SK-N-SH (cell line): ENCODE results near the gene PNKP. TPM values are rescaled to one million over a fixed set of nuclear protein-coding genes. Genes with fewer than 3 reads are reported as not detected.

Source experiments
- CTCF ChIA-PET: fragments of 300-600, 350-600 bp; formaldehyde crosslinking; extraction: SDS; loops from one replicate; lab custom pipeline; 2021; lab: Yijun Ruan, JAX
- POLR2A ChIA-PET: fragments of 350-600 bp; sonication (Branson Sonifier 250); formaldehyde crosslinking; extraction: SDS; loops from one replicate; lab custom pipeline; 2020; ENCODE audit warnings: antibody characterized with exemption, inconsistent platforms; lab: Yijun Ruan, JAX
- DNase-seq: peaks from one replicate; pipeline ENCODE4 v3.0.0; 2012
- H2AFZ ChIP-seq: fragments of 200-600 bp; sonication (generic); 2 replicates; pipeline ENCODE4 v1.8.1; 2016; ENCODE audit warnings: antibody characterized with exemption, mild to moderate bottlenecking, low read depth
- H3F3A ChIP-seq: fragments of 200-600 bp; sonication (generic); replicated peaks from 2 replicates; pipeline ENCODE3; 2016; ENCODE audit warnings: antibody characterized with exemption, mild to moderate bottlenecking; ENCODE audit not compliant: insufficient read depth
- H3K27ac ChIP-seq, 2 experiments: fragments of 200-500 bp in 1 of 2; fragments of 200-600 bp in 1 of 2; sonication (Bioruptor generic) in 1 of 2; sonication (generic), shearing (Covaris generic) in 1 of 2; 2 replicates each; pipeline versions ENCODE4 v1.5.1 to v1.6.1; 2014 to 2016; ENCODE audit warnings: low read depth in 2 of 2, inconsistent platforms in 1 of 2, low read length in 1 of 2, mild to moderate bottlenecking in 1 of 2, mixed read lengths in 1 of 2
- H3K27me3 ChIP-seq: fragments of 200-600 bp; sonication (generic), shearing (Covaris generic); 2 replicates; pipeline ENCODE4 v1.6.1; 2016; ENCODE audit warnings: mixed run types; ENCODE audit not compliant: insufficient read depth
- H3K36me3 ChIP-seq, 2 experiments: fragments of 200-500 bp in 1 of 2; fragments of 200-600 bp in 1 of 2; sonication (Bioruptor generic) in 1 of 2; sonication (generic) in 1 of 2; replicated peaks in 1 of 2; 2 replicates each; pipeline versions ENCODE3 to v1.5.1; 2014 to 2016; ENCODE audit warnings: low read length in 1 of 2, mild to moderate bottlenecking in 1 of 2; ENCODE audit not compliant: insufficient read depth in 2 of 2, control insufficient read depth in 1 of 2
- H3K4me1 ChIP-seq, 2 experiments: fragments of 200-500 bp in 1 of 2; fragments of 200-600 bp in 1 of 2; sonication (Bioruptor generic) in 1 of 2; sonication (generic), shearing (Covaris generic) in 1 of 2; 2 replicates each; pipeline versions ENCODE4 v1.5.1 to v1.6.1; 2014 to 2016; ENCODE audit warnings: low read depth in 1 of 2, low read length in 1 of 2, mixed run types in 1 of 2; ENCODE audit not compliant: insufficient read depth in 2 of 2, control insufficient read depth in 1 of 2
- H3K4me2 ChIP-seq: fragments of 200-600 bp; sonication (generic), shearing (Covaris generic); 2 replicates; pipeline ENCODE4 v1.6.1; 2017; ENCODE audit warnings: mixed run types
- H3K4me3 ChIP-seq, 2 experiments: fragments of 200-500 bp in 1 of 2; fragments of 200-600 bp in 1 of 2; sonication (Bioruptor generic) in 1 of 2; sonication (generic), shearing (Covaris generic) in 1 of 2; 2 replicates each; pipeline versions ENCODE4 v1.5.1 to v1.8.1; 2014 to 2016; ENCODE audit warnings: low read depth in 2 of 2, inconsistent platforms in 1 of 2, low read length in 1 of 2, mild to moderate bottlenecking in 1 of 2, mixed read lengths in 1 of 2, moderate library complexity in 1 of 2
- H3K79me2 ChIP-seq: fragments of 200-600 bp; sonication (generic); 2 replicates; pipeline ENCODE4 v1.8.1; 2017; ENCODE audit warnings: mild to moderate bottlenecking; ENCODE audit not compliant: insufficient read depth
- H3K9ac ChIP-seq: fragments of 200-600 bp; sonication (generic); 2 replicates; pipeline ENCODE4 v1.6.1; 2017; ENCODE audit warnings: mixed run types
- H3K9me2 ChIP-seq: fragments of 200-600 bp; sonication (generic); 2 replicates; pipeline ENCODE4 v1.6.1; 2017; ENCODE audit warnings: mixed run types
- H3K9me3 ChIP-seq: fragments of 200-600 bp; sonication (generic); 2 replicates; pipeline ENCODE4 v1.6.1; 2017; ENCODE audit warnings: mixed run types, mild to moderate bottlenecking, moderate library complexity
- H4K20me1 ChIP-seq: fragments of 200-600 bp; sonication (generic); 2 replicates; pipeline ENCODE4 v1.6.1; 2017; ENCODE audit warnings: mild to moderate bottlenecking, mixed run types; ENCODE audit not compliant: insufficient read depth
- CHD2 ChIP-seq: fragments of 150-350 bp; IDR thresholded peaks from 2 replicates; pipeline ENCODE4 v1.6.1; 2018; ENCODE audit warnings: low read length; ENCODE audit not compliant: partially characterized antibody
- ELF1 ChIP-seq: IDR thresholded peaks from 2 replicates; pipeline ENCODE4 v1.4.0; 2012
- EP300 ChIP-seq, 2 experiments: IDR thresholded peaks; 2 replicates each; pipeline versions ENCODE4 v1.4.0 to v1.6.1; 2012; ENCODE audit warnings: borderline replicate concordance in 1 of 2, low read depth in 1 of 2, low read length in 1 of 2
- FOXJ3 ChIP-seq: sonication (generic); formaldehyde crosslinking; IDR thresholded peaks from 2 replicates; pipeline ENCODE4 v1.5.1; 2020; ENCODE audit warnings: mild to moderate bottlenecking, missing genetic modification reagents
- FOXM1 ChIP-seq: IDR thresholded peaks from 2 replicates; pipeline ENCODE4 v1.4.0; 2012; ENCODE audit warnings: low read depth, mild to moderate bottlenecking
- GATA2 ChIP-seq: sonication (generic); formaldehyde crosslinking; IDR thresholded peaks from 2 replicates; pipeline ENCODE4 v1.5.0; 2020; ENCODE audit warnings: mild to moderate bottlenecking, missing genetic modification reagents
- JUND ChIP-seq: IDR thresholded peaks from 2 replicates; pipeline ENCODE4 v1.4.0; 2012
- MEF2A ChIP-seq: IDR thresholded peaks from 2 replicates; pipeline ENCODE4 v1.4.0; 2012; ENCODE audit warnings: low read depth, borderline replicate concordance
- MXI1 ChIP-seq: IDR thresholded peaks from 2 replicates; pipeline ENCODE4 v1.6.1; 2012; ENCODE audit warnings: mild to moderate bottlenecking, low read depth, low read length, improper control_type of control experiment
- NFIC ChIP-seq: IDR thresholded peaks from 2 replicates; pipeline ENCODE4 v1.4.0; 2012; ENCODE audit warnings: borderline replicate concordance
- NRF1 ChIP-seq: IDR thresholded peaks from 2 replicates; pipeline ENCODE4 v1.6.1; 2012; ENCODE audit warnings: low read depth, mild to moderate bottlenecking, low read length
- POLR2AphosphoS5 ChIP-seq: IDR thresholded peaks from 2 replicates; pipeline ENCODE4 v1.6.1; 2012; ENCODE audit warnings: low read depth, low read length
- RFX5 ChIP-seq: IDR thresholded peaks from 2 replicates; pipeline ENCODE4 v1.6.1; 2012; ENCODE audit warnings: mild to moderate bottlenecking, improper control_type of control experiment, low read length
- SIN3A ChIP-seq: IDR thresholded peaks from 2 replicates; pipeline ENCODE4 v1.6.1; 2012; ENCODE audit warnings: low read depth, mild to moderate bottlenecking, low read length, moderate library complexity, borderline replicate concordance
- SMC3 ChIP-seq: IDR thresholded peaks from 2 replicates; pipeline ENCODE4 v1.6.1; 2012; ENCODE audit warnings: low read depth, low read length, improper control_type of control experiment
- TCF12 ChIP-seq: IDR thresholded peaks from 2 replicates; pipeline ENCODE4 v1.4.0; 2012
- TEAD4 ChIP-seq: IDR thresholded peaks from 2 replicates; pipeline ENCODE4 v1.4.0; 2012; ENCODE audit warnings: mild to moderate bottlenecking, borderline replicate concordance; ENCODE audit not compliant: insufficient read depth
- YY1 ChIP-seq: IDR thresholded peaks from 2 replicates; pipeline ENCODE4 v1.4.0; 2012; ENCODE audit warnings: low read depth, mild to moderate bottlenecking
- WGBS: methylation state at CpG from one replicate; pipeline ENCODE4 v1.1.6; 2017; ENCODE audit warnings: low lambda C conversion rate; 5-methylcytosine and 5-hydroxymethylcytosine counted together
- polyA plus RNA-seq, 3 experiments: library from polyadenylated mRNA; depleted of rRNA; stranded (reverse); fragments of >200 nt; gene quantifications; 2 replicates each; pipeline ENCODE4 v1.2.3, GENCODE V29; 2012
- TF ChIP-seq, protein P1 (sequence below): fragments of 150-350 bp; IDR thresholded peaks from 2 replicates; pipeline ENCODE4 v1.6.1; 2017; ENCODE audit warnings: antibody characterized with exemption, low read length, low read depth, borderline replicate concordance
- TF ChIP-seq, protein P2 (sequence below): IDR thresholded peaks from 2 replicates; pipeline ENCODE4 v1.4.0; 2012; ENCODE audit warnings: low read depth
- TF ChIP-seq, protein P3 (sequence below): IDR thresholded peaks from 2 replicates; pipeline ENCODE4 v1.4.0; 2012; ENCODE audit warnings: low read depth, borderline replicate concordance

The PNKP gene
- polyA plus RNA-seq, 1 of the 3 experiments (the other 2 are of a cell fraction) = 52.0 TPM

DNA sequence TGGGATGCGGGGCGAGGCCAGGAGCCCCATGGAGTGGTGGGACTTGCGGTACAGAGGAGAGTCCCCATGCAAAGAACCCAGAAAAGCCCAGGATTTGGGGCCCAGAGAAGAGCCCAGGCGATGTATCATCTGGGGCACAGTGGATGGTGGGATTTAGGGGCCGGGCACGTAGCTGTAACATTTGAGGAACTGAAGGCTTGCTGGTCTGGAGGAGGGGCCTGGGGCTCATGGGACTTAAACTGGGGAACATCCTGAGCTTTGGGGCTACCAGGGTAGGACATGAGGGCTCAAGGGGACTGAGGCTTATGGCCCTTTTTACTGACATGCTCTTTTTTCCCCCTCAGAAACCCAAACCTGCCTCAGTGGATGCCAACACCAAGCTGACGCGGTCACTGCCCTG lies 35.8 kb downstream of the PNKP start (continued):
- TF ChIP-seq YY1 (no peak), MEF2A (no peak), NFIC (no peak)
- TF ChIP-seq, protein P1, sequence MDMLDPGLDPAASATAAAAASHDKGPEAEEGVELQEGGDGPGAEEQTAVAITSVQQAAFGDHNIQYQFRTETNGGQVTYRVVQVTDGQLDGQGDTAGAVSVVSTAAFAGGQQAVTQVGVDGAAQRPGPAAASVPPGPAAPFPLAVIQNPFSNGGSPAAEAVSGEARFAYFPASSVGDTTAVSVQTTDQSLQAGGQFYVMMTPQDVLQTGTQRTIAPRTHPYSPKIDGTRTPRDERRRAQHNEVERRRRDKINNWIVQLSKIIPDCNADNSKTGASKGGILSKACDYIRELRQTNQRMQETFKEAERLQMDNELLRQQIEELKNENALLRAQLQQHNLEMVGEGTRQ = no peak
- TF ChIP-seq, protein P2, sequence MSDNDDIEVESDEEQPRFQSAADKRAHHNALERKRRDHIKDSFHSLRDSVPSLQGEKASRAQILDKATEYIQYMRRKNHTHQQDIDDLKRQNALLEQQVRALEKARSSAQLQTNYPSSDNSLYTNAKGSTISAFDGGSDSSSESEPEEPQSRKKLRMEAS = no peak
- TF ChIP-seq, protein P3, sequence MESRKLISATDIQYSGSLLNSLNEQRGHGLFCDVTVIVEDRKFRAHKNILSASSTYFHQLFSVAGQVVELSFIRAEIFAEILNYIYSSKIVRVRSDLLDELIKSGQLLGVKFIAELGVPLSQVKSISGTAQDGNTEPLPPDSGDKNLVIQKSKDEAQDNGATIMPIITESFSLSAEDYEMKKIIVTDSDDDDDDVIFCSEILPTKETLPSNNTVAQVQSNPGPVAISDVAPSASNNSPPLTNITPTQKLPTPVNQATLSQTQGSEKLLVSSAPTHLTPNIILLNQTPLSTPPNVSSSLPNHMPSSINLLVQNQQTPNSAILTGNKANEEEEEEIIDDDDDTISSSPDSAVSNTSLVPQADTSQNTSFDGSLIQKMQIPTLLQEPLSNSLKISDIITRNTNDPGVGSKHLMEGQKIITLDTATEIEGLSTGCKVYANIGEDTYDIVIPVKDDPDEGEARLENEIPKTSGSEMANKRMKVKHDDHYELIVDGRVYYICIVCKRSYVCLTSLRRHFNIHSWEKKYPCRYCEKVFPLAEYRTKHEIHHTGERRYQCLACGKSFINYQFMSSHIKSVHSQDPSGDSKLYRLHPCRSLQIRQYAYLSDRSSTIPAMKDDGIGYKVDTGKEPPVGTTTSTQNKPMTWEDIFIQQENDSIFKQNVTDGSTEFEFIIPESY = no peak
- TF ChIP-seq, all 33 proteins: peak for 0

DNA sequence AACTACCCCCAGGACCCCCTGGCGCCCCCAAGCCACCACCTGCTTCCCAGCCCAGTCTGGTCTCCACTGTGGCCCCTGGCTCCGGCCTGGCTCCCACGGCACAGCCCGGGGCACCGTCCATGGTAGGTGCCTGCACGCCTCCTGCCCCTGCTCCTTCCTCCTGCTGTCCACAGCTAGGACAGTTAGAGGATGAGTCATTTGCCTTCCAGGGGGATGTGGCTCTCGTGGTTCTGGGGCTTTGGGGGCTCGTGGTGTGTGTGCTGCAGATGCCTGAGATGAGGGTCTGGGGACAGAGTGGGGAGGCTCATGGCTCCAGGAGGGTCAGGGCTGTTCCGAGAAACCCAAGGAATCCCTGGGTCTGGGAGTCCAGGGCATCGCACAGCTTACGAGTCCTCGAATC lies 36.6 kb downstream of the PNKP start:
- no peak overlapping the region for H3K4me2 ChIP-seq
- no peaks in the 10 kb centered on the region for H3F3A ChIP-seq
- H3K4me1 ChIP-seq = no peaks in the 10 kb centered on the region
- H4K20me1 ChIP-seq = 0 out of 2 replicates have a peak, but pooled peaks cover 8% of the 10 kb centered on the region
- CTCF ChIA-PET = interaction anchor here (1.0 kb wide), 1 partner anchor 13 kb away, joined by 4 read pairs; the partner anchor contains the start of gene MED25
- no peaks in the 10 kb centered on the region for H3K9me2 ChIP-seq
- TF ChIP-seq RFX5 (no peak), NRF1 (no peak), FOXJ3 (CRISPR knock-in tag) (no peak), EP300 (IDR thresholded peaks at IDR 0.05; ENCODE audit: borderline replicate concordance in 1 of 2, low read depth in 1 of 2, low read length in 1 of 2) (no peak), TCF12 (no peak), MXI1 (no peak), JUND (no peak), CHD2 (no peak), SIN3A (no peak), FOXM1 (no peak), SMC3 (no peak), GATA2 (CRISPR knock-in tag) (no peak), TEAD4 (no peak), NFIC (no peak), POLR2AphosphoS5 (no peak), ELF1 (no peak)
- TF ChIP-seq, protein P3 = no peak
- TF ChIP-seq, protein P1 = no peak
- TF ChIP-seq, all 33 proteins: peak for 0
- POLR2A ChIA-PET = no interaction called here
- H3K36me3 ChIP-seq = peaks cover 0 to 44% of the 10 kb centered on the region in 2 experiments
- DNase-seq = no peak
- no peak overlapping the region for H2AFZ ChIP-seq
- H3K9me3 ChIP-seq = no peaks in the 10 kb centered on the region
- peaks cover 15% of the 10 kb centered on the region; the same call in 1 of the 2 replicates for H3K79me2 ChIP-seq
- no peak overlapping the region for H3K27ac ChIP-seq
- 100% methylated on average over 5 of the region's 12 CpGs for WGBS
- no peak overlapping the region for H3K9ac ChIP-seq
- H3K27me3 ChIP-seq = no peaks in the 10 kb centered on the region
- no peak overlapping the region for H3K4me3 ChIP-seq
